Activated CD8-positive, alpha-beta T cell treated with anti-CD3 and anti-CD28 coated beads, Interleukin-2, amount 10 ng/mL, durations not matched to agents 7 days and 5 days (primary cell): Measurements from ENCODE around the gene ME2. TPM values are rescaled to one million over a fixed set of nuclear protein-coding genes. Genes with fewer than 3 reads are reported as not detected.

ENCODE experiments used
- ATAC-seq: fragments of 150-1000 bp; cut with Tn5 transposase; one replicate; pipeline ENCODE4 v1.10.0; 2021; ENCODE audit warnings: moderate library complexity
- CTCF ChIA-PET: fragments of 350-600 bp; sonication (Branson Sonifier 250); formaldehyde crosslinking; loops from one replicate; lab custom pipeline; 2021; ENCODE audit warnings: antibody characterized with exemption; lab: Charles Lee
- POLR2A ChIA-PET: fragments of 350-600 bp; sonication (Branson Sonifier 250); formaldehyde crosslinking; loops from one replicate; lab custom pipeline; 2021; ENCODE audit warnings: antibody characterized with exemption; lab: Charles Lee
- DNase-seq: peaks from one replicate; pipeline ENCODE4 v3.0.0-alpha.2; 2020
- H3K27ac Mint-ChIP-seq: one replicate; pipeline ENCODE4 v1.8.0; 2021; ENCODE audit warnings: mild to moderate bottlenecking, mixed read lengths
- H3K27me3 Mint-ChIP-seq: one replicate; pipeline ENCODE4 v1.8.0; 2021; ENCODE audit warnings: low read depth, mixed read lengths
- H3K36me3 Mint-ChIP-seq: one replicate; pipeline ENCODE4 v1.8.0; 2021; ENCODE audit warnings: low read depth, mixed read lengths
- H3K4me1 Mint-ChIP-seq: one replicate; pipeline ENCODE4 v1.8.0; 2021; ENCODE audit warnings: low read depth, mixed read lengths
- H3K4me3 Mint-ChIP-seq: one replicate; pipeline ENCODE4 v1.8.0; 2021; ENCODE audit warnings: mild to moderate bottlenecking, mixed read lengths
- H3K9me3 Mint-ChIP-seq: one replicate; pipeline ENCODE4 v1.8.0; 2022; ENCODE audit warnings: mixed read lengths; ENCODE audit not compliant: insufficient read depth
- total RNA-seq, 2 experiments: library from RNA; stranded (reverse); gene quantifications; one replicate each; pipeline ENCODE4 v1.2.3, GENCODE V29; 2021

ME2 gene
- total RNA-seq, 2 experiments from 2014 or later, result 91.2 to 92.5 TPM

DNA sequence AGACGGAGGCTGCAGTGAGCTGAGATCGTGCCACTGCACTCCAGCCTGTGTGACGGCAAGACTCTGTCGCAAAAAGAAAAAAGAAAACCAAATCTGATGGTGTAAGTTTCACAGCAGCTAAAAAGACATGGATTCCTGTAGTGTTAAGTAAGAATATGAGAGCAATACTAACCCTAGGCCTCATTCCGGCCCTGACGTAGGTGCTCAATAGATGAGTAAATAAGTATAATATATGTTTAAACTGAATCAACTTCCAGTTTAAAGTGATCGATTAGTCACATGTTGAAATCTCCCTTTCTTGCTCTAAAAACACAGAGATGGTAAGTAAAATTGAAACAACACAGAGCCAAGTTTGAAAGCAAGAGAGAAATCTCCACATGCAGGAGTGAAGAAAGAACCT lies 8.0 kb downstream of the ME2 start:
- Mint-ChIP-seq H3K27ac (no peak overlapping the region), H3K27me3 (no peaks in the 10 kb centered on the region), H3K36me3 (peaks cover 43% of the 10 kb centered on the region), H3K9me3 (no peaks in the 10 kb centered on the region), H3K4me1 (peaks cover 15% of the 10 kb centered on the region), H3K4me3 (no peak overlapping the region)
- ChIA-PET CTCF (interaction anchor here (1.1 kb wide), 1 partner anchor 66 kb away, joined by 5 read pairs; no protein-coding TSS in a partner anchor), POLR2A (interaction anchor here (0.7 to 1.9 kb wide), 3 partner anchors 8 to 144 kb away, joined by 3 to 8 read pairs (median 3); partner anchors contain the start of genes ELAC1, ME2 and SMAD4)
- ATAC-seq (no peak), DNase-seq (no peak)

GRCh38 chr18:50895350-50896045 lies 16.6 kb downstream of the ME2 start:
- no peak for ATAC-seq
- ChIA-PET POLR2A (no interaction called here), CTCF (no interaction called here)
- no peak overlapping the region for H3K27ac Mint-ChIP-seq
- no peaks in the 10 kb centered on the region for H3K27me3 Mint-ChIP-seq
- H3K9me3 Mint-ChIP-seq, result no peaks in the 10 kb centered on the region
- H3K36me3 Mint-ChIP-seq, result peaks cover 55% of the 10 kb centered on the region
- DNase-seq, result no peak
- peaks cover 4% of the 10 kb centered on the region for H3K4me1 Mint-ChIP-seq
- no peak overlapping the region for H3K4me3 Mint-ChIP-seq

GRCh38 chr18:50896093-50896492 lies 17.2 kb downstream of the ME2 start:
- Mint-ChIP-seq H3K27me3 (no peaks in the 10 kb centered on the region), H3K4me1 (peaks cover 4% of the 10 kb centered on the region), H3K36me3 (peaks cover 58% of the 10 kb centered on the region), H3K4me3 (no peak overlapping the region), H3K9me3 (no peaks in the 10 kb centered on the region), H3K27ac (no peak overlapping the region)
- DNase-seq, result no peak
- ChIA-PET CTCF (no interaction called here), POLR2A (no interaction called here)
- no peak for ATAC-seq

- H3K4me1 Mint-ChIP-seq, result no peaks in the 10 kb centered on the region
- peaks cover 63% of the 10 kb centered on the region for H3K36me3 Mint-ChIP-seq
- H3K4me3 Mint-ChIP-seq, result no peak overlapping the region
- ChIA-PET POLR2A (no interaction called here), CTCF (no interaction called here)
- ATAC-seq (no peak), DNase-seq (no peak)
- H3K27ac Mint-ChIP-seq, result no peak overlapping the region
- H3K27me3 Mint-ChIP-seq, result no peaks in the 10 kb centered on the region
- H3K9me3 Mint-ChIP-seq, result no peaks in the 10 kb centered on the region
Measured at GRCh38 chr18:50898919-50899318, 20.0 kb downstream of the ME2 start.

DNA sequence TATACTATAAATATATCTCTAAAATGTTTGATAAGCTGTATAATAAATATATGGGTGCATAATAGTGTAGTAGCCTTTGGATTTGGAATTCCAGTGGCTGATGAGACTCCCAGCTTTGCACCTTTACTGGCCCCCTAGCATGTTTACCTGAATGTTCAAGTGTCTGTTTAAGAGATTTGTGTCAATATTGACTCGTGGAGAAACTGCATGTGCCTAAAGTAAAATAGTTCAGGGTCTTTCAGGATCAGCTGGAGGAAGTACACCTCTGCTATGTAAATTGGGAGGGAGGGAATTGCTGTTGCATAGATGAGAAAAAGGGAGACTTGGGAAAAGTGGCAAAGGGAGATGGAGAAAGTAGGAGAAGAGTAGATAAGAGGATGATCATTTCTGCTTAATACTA lies 23.9 kb downstream of the ME2 start:
- CTCF ChIA-PET, result interaction anchor here (0.7 kb wide), 1 partner anchor 149 kb away, joined by 3 read pairs; no protein-coding TSS in a partner anchor
- H3K4me1 Mint-ChIP-seq, result peaks cover 10% of the 10 kb centered on the region

GRCh38 chr18:50906843-50907242 lies 27.9 kb downstream of the ME2 start:
- POLR2A ChIA-PET, result interaction anchor here (1.3 to 1.6 kb wide), 2 partner anchors 17 to 28 kb away, joined by 3 to 9 read pairs; partner anchors contain the start of gene ME2
- CTCF ChIA-PET, result interaction anchor here (0.9 kb wide), 1 partner anchor 123 kb away, joined by 3 read pairs; the partner anchor contains the start of gene SMAD4

More for the DNA sequence above, 23.9 kb downstream of the ME2 start:
- no peak for DNase-seq
- peaks cover 14% of the 10 kb centered on the region for H3K9me3 Mint-ChIP-seq
- POLR2A ChIA-PET, result no interaction called here
- H3K27me3 Mint-ChIP-seq, result no peaks in the 10 kb centered on the region
- no peak for ATAC-seq
- H3K36me3 Mint-ChIP-seq, result peaks cover 75% of the 10 kb centered on the region
- H3K4me3 Mint-ChIP-seq, result no peak overlapping the region
- H3K27ac Mint-ChIP-seq, result no peak overlapping the region

DNA sequence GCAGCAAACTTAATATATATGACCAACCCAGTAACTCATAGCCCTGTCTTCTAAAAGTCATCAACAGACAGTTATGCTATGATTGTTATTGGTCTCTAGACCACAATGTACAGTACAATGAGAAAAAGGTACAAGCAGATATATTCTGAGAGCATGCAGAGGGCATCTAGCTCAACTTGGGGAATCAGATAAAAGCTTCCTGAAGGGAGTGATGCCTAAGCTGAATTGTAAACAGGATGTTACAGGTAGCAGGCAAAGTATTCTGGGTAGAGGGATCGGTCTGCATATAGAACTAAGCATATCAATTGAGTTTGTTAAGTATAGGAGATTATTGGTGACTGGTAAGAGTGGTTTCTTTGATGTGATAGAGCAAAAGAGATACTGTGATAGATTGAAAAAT lies 30.3 kb downstream of the ME2 start:
- ChIA-PET POLR2A (interaction anchor here (1.0 to 1.1 kb wide), 2 partner anchors 59 to 120 kb away, joined by 3 to 5 read pairs; partner anchors contain the start of gene ELAC1), CTCF (interaction anchor here (1.3 kb wide), 1 partner anchor 15 kb away, joined by 3 read pairs; no protein-coding TSS in a partner anchor)
- H3K27me3 Mint-ChIP-seq, result no peaks in the 10 kb centered on the region
- peak overlapping the region; percentile 33 for H3K27ac Mint-ChIP-seq
- ATAC-seq, result no peak
- H3K36me3 Mint-ChIP-seq, result peaks cover 76% of the 10 kb centered on the region
- H3K4me3 Mint-ChIP-seq, result no peak overlapping the region
- DNase-seq, result no peak
- H3K9me3 Mint-ChIP-seq, result peaks cover 14% of the 10 kb centered on the region
- peaks cover 20% of the 10 kb centered on the region for H3K4me1 Mint-ChIP-seq

More at GRCh38 chr18:50906843-50907242, 27.9 kb downstream of the ME2 start:
- Mint-ChIP-seq H3K9me3 (peaks cover 14% of the 10 kb centered on the region), H3K4me1 (peaks cover 17% of the 10 kb centered on the region), H3K27ac (peak overlapping the region; percentile 5), H3K27me3 (no peaks in the 10 kb centered on the region), H3K4me3 (no peak overlapping the region), H3K36me3 (peaks cover 68% of the 10 kb centered on the region)
- DNase-seq, result no peak
- ATAC-seq, result no peak

DNA sequence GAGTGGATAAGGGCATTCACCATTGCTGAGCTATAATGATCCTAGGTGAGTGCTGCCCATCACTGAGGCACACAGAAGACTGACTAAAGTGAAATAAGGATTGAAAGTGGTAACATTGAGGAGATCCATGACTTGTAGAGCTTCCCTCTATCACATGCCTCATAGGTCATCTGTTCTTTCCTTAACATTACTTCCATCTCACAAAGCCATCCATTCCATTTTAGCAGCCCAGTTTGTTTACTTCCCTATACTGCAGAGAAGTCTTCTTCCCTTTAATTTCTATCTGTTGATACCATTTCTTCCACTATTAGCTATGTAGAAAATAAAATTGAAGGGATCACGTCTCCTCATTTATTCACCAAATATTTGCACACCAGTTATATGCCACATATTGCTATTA lies 32.1 kb downstream of the ME2 start:
- ATAC-seq (no peak), DNase-seq (no peak)
- Mint-ChIP-seq H3K4me1 (peaks cover 21% of the 10 kb centered on the region), H3K36me3 (peaks cover 65% of the 10 kb centered on the region), H3K4me3 (no peak overlapping the region), H3K27ac (no peak overlapping the region), H3K9me3 (peaks cover 2% of the 10 kb centered on the region), H3K27me3 (no peaks in the 10 kb centered on the region)
- ChIA-PET CTCF (interaction anchor here (0.8 kb wide), 1 partner anchor 140 kb away, joined by 4 read pairs; no protein-coding TSS in a partner anchor), POLR2A (interaction anchor here (0.9 to 1.9 kb wide), 2 partner anchors 46 to 119 kb away, joined by 3 to 4 read pairs; partner anchors contain the start of gene SMAD4)

- Mint-ChIP-seq H3K4me3 (no peak overlapping the region), H3K27me3 (no peaks in the 10 kb centered on the region), H3K36me3 (peaks cover 61% of the 10 kb centered on the region), H3K27ac (no peak overlapping the region), H3K9me3 (no peaks in the 10 kb centered on the region), H3K4me1 (peaks cover 7% of the 10 kb centered on the region)
- CTCF ChIA-PET, result no interaction called here
- DNase-seq, result no peak
- POLR2A ChIA-PET, result no interaction called here
- ATAC-seq, result no peak
Measured at GRCh38 chr18:50917021-50917420, 38.1 kb downstream of the ME2 start.

- H3K27me3 Mint-ChIP-seq, result no peaks in the 10 kb centered on the region
- no peak for ATAC-seq
- H3K9me3 Mint-ChIP-seq, result no peaks in the 10 kb centered on the region
Measured at GRCh38 chr18:50918153-50918552, 39.2 kb downstream of the ME2 start.

DNA sequence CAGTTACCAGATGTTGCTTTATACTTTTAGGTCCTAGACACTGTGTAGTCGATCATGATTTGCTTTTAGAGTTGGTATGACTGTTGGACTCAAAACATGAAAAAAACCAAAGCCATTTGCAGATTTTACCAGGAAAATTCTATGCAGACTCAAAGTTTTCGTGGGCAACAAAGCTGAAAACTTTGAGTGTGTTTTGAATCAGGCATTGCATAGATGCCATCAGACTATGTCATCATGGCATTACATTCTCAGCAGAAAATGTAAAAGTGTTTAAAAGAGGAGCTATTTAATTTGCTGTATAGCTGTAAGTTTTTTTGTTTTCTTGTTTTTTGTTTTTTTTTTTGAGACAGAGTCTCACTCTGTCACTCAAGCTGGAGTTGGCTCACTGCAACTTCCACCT lies 45.5 kb downstream of the ME2 start:
- POLR2A ChIA-PET, result interaction anchor here (1.3 kb wide), 1 partner anchor 17 kb away, joined by 3 read pairs; no protein-coding TSS in a partner anchor
- Mint-ChIP-seq H3K27me3 (no peaks in the 10 kb centered on the region), H3K4me1 (no peaks in the 10 kb centered on the region), H3K9me3 (peaks cover 7% of the 10 kb centered on the region), H3K36me3 (peaks cover 75% of the 10 kb centered on the region), H3K27ac (no peak overlapping the region), H3K4me3 (no peak overlapping the region)
- DNase-seq (no peak), ATAC-seq (no peak)
- CTCF ChIA-PET, result interaction anchor here (1.0 to 1.3 kb wide), 3 partner anchors 15 to 62 kb away, joined by 3 read pairs; no protein-coding TSS in a partner anchor

More at GRCh38 chr18:50918153-50918552, 39.2 kb downstream of the ME2 start:
- peaks cover 65% of the 10 kb centered on the region for H3K36me3 Mint-ChIP-seq
- no peak overlapping the region for H3K4me3 Mint-ChIP-seq
- peaks cover 7% of the 10 kb centered on the region for H3K4me1 Mint-ChIP-seq
- ChIA-PET POLR2A (no interaction called here), CTCF (interaction anchor here (0.6 kb wide), 1 partner anchor 1687 kb away, joined by 3 read pairs; no protein-coding TSS in a partner anchor)
- H3K27ac Mint-ChIP-seq, result no peak overlapping the region
- no peak for DNase-seq

GRCh38 chr18:50926521-50926920 lies 47.6 kb downstream of the ME2 start:
- H3K27ac Mint-ChIP-seq, result no peak overlapping the region
- DNase-seq, result no peak
- CTCF ChIA-PET, result no interaction called here
- H3K36me3 Mint-ChIP-seq, result peaks cover 65% of the 10 kb centered on the region
- H3K27me3 Mint-ChIP-seq, result no peaks in the 10 kb centered on the region
- H3K4me3 Mint-ChIP-seq, result no peak overlapping the region
- peaks cover 7% of the 10 kb centered on the region for H3K9me3 Mint-ChIP-seq
- ATAC-seq, result no peak
- no peaks in the 10 kb centered on the region for H3K4me1 Mint-ChIP-seq
- POLR2A ChIA-PET, result no interaction called here
